ENCODE data around the gene CDK4.
A peak's percentile ranks its signal among the peaks of the same experiment; 100 is the strongest.

Gene CDK4

DNA sequence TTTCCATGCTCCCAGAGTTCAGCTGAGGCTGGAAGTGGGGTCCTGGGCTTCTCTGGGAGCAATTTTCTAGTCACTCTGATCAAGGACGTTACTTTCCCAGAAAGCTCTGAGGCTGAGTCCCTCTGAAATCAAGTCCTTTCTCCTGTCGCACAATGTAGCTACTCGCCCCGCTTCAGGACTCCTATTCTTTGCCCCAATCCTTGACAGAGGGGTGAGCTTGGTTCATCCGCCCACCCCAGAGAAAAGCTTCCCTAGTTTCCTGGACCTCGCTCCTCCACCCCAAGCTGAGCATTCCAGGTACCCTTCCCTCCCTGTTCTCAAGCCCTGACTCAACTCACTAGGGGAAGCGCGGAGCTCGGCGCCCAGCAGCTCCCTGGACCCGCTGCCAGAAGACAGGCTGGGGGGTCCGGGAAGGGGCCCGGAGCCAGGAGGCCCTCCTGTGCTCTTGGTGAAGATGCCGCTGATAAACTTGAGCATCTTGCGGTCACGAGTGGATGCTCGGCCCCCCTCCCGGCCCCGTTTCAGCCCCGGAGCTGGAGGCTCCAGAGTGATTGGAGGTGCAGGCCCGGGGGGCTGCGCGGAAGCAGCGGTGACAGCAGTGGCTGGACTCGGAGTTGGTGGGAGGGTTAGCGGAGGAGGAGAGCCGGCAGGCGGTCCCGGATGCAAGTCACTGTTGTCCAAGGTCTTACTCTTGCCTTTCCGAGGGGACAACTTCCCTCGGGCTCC, 15.2 kb downstream of the CDK4 start:
- no peak for DNase-seq

DNA sequence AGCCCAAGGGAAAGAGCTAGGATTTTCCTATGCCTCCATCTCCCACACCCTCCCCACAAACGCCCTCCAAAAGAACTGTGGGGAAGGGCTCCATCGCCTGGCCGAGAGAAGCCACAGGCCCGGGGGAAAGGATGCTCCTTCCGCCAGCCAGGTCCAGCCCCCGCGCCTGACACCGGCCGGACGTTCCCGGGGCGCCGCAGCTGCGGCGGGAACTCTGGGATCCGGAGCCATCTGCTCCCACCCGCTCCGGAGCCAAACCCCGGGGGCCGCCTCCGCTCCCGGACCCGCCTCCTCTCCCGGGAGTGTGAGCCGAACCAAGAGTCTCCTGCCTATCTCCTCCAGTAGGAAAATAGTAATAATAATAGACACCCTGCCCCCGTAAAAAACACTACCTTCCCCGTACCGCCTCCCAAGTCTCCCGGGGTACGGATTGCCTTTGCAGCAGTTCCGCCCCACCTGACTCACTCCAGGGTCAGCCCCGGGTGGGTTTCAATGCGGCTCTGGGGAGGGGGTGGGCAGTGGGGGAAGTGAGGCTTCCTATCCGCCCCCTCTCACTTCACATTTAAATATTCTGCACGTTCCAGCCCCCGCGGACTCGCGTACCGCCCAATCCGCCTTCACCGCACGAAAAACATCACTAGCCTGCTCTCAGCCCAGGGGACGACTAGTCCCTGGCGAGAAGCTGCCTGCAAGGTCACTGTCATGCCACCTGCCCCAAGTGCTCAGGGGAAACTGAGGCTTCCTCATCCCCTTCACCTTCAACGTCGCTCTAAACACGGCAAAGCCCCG, 16.0 kb downstream of the CDK4 start:
- DNase-seq = no peak

DNA sequence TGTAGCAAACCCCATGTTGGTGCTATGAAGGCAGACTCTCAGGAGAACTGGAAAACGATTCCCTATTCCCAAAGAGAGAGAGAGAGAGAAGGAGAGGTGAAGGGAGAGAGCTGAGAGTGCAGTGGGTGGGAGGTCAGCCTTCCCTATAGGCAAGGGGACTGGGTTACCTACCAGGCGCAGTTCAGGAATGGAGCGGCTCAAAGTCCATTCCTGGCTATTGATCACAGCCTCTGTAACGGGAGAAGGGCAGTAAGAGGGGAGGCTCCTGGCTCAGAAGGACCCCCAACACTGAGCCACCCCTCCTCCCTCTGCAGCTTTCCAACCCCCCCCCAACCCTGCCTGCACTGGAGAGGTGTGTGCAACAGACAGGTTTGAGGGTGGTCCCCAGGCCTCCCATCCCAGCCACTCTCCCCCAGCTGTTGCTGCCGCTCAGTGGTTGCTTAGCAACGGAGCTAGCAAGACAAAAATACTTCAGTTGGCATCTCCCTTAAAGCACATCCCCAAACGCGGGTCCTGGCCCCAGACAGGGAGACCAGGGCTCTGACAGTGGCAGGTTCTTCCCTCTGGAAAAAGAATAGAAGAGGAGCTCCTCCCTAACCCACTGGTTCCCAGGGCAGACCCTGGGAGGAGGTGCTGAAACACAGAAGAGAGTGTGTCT, 16.8 kb downstream of the CDK4 start:
- DNase-seq = peak; percentile 27

DNA sequence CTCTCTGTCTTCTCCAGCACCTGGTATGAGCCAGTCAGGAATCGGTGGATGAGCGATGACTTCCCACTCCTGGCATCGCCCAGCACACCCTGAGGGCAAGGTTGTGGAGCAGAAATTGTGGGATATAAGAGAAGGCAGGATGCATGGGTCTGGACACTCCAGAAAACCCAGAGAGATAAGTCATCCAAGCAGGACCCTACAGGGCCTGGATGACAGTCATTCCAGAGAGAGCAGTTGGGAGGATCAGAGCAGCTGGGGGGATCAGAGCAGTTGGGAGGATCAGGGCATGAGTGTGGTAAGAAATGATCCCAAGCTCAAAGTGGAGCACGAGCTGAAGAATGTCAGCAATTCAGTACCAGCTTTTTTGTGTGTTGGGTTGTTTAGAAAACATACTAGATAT, 17.5 kb downstream of the CDK4 start:
- DNase-seq = no peak

DNA sequence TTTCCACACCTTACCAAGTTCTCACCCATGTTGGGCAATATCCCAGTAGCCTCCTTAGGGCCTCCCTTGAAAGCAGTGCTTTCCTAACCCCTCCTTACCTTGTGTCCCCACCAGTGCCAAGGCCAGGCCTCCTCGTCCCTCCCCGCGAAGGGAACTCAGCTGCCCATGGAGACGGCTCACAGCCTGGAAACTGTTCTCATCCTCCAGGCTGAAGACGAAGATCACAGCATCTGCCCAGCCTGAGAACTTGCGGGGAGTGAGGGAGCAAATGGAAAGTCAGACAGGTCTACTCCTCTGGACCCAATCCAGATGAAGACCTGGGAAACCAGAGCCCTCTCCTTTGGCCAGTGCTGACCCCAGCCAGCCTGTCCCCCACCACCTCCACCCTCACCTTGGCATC, 18.2 kb downstream of the CDK4 start:
- DNase-seq = no peak

DNA sequence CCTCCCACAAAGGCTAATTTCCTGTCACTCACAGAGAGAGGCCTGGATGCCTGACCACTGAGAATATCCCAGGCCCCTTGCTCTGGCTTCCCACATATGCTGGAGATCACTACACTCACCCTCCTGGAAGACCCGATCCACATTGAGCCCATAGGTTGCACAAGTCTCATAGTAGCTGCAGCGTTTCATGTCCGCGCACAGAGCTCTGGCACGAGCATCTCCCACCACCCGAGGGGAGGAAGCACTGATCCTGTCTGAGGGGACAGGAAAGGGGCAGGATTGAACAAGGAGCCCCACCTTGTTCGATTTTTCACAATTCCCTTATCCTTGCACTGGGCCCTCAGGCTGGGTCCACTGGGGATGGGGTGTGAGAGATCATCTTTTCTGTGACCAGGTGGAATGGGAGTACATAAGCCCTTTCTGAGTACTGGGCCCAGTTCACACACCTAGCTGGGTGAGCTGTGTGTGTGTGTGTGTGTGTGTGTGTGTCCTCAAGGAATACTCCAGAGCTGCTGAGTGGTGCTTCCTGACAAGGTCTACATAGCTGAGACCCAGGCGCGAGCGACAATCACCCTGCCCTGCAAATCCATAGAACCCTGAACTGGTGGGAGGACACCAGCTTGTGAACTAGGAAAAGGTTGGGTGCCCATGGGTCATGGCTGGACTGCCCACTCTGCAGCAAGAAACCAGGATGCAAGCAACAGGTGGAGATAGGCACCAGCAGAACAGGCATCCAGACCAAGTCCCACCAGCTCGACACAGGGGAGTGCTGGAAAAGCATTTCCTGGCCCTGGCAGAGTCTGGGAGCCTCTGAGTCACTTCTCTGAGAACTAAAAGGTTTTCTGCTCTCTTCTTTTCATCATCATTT, 19.1 kb downstream of the CDK4 start:
- DNase-seq = no peak

DNA sequence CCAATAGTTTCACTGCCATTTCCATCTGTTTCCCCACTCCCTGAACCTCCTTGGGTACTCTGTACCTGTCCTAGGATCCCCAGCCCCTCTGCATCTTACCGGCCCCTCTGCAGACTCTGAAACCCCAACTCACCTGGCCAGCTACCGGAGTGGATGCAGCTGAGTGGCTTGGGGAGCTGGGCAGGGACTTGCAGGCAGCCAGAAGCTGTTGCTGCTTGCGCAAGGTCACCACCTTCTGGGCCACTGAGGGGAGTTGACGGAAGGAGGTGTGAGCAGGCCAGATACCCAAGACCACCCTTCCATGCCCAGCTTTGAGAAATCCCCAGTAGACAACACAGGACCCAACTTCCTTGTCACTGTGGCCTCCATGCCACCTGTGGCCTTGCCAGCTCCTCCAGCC, 19.8 kb downstream of the CDK4 start:
- no peak for DNase-seq

DNA sequence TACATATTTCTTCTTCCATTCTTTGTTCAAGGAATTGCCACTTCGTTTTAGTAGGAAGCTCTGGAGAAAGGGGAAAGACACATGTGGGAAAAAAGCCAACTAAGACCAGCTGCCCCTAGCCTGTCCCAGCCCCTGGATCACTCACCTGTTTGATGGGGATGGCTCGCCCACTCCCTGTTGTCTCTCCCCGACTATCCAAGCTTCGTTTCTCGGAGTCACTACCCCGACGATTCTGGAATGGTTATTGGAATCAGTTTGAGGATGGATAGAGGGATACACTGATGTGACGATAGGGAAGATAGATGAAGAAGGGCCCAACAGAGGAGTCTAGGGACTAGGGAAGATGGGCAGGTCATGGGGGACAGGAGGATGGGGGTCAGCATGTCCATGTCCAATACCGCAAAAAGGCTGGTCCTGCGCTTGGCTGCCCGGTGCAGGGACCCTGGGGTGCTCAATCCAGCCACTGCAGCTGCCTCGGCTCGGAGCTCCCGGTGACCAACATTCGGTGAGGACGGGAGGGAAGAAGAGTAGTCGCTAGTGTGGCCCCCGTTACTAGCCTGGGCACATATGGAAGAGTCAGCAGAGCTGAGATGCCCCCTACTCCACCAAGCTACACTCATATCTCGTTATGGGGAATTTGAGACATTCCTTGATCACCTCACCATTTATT, 20.6 kb downstream of the CDK4 start:
- DNase-seq = no peak

DNA sequence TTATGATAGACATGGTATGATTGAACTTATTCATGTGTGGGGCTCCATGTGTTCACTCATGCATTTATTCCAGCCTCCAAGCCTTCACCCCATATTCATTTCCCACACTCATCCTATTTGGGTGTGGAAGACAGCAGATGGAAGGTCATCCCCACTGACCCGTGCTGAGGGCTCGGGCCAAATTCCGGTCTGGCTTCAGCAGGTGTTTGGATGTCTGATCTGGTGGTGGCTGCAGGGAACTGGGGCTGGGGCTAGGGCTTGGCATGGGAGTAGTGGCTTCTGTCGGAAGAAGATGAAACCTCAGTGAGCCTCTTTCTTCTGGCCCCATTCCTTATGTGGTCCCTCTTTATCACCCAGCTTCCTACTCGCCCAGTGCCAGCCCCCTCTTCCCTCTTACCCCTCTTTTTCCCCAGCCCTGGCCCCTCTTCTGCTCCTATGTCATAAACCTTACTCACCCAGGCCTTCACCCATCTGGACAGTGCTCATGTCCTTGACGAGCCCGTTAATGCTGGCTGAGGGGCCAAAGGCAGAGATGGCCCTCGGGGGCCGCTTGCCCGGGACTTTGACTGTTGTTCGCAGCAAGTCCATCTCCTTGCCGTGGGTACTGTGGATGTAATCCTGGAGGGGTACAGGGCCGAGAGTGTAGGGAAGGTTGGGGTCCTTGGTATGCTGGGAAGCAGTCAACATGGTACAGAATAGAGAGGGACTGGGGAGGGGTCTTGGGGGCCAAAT, 21.6 kb downstream of the CDK4 start:
- no peak for DNase-seq

DNA sequence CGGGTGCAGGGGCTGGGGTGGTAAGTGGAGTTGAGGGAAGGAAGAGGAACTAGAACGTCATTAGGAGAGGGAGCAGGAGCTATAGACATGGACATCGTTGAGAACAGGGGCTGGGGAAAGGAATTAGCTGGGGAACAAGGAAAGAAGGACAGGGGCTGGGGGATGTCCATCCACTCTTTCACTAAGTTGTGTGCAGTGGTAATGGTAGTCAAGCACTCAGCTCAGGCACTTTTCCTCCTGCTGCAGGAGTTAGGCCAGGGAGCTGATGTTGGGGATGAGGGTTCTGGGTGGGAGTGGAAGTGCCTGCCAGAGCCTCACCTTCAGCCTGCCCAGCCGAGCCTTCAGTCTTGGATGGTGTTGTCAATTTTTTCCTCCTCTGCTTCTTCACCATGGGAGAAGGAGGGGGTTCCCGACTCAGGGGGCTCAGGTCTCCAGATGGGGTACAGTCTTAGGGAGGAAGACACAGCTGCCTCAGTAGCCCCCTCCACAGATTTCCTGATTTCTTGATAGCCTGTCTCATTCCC, 22.7 kb downstream of the CDK4 start:
- DNase-seq = no peak

DNA sequence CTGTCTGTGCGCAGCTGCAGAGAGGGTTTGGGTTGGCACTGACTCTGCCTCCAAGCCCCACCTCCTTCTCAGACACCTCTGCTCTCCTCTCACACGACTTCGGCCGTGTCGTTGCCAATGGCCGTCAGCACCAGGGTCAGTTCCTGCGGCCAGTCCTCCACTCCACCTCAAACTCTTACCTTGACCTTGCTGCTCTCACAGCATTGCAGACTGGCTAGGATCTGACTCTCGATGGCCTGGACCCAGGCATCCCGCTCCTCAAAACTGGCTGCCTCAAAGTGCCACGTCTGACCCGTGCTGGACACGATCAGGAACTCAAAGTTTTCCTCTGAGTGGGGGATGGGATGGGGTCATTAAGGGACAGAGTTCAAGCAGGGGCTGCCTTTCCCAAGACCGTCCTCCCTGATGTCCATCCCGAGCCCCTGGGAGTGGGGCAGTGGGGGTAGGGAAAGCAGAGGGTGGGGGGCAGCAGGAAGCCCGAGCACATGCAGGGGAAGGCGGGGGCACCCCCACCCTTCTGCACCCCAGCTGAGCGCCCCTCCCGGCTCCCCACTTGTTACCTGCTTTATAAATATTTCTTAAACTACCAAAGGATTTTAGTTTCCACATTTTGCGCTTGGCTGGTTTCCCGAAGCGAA, 24.2 kb downstream of the CDK4 start:
- no peak for DNase-seq

DNA sequence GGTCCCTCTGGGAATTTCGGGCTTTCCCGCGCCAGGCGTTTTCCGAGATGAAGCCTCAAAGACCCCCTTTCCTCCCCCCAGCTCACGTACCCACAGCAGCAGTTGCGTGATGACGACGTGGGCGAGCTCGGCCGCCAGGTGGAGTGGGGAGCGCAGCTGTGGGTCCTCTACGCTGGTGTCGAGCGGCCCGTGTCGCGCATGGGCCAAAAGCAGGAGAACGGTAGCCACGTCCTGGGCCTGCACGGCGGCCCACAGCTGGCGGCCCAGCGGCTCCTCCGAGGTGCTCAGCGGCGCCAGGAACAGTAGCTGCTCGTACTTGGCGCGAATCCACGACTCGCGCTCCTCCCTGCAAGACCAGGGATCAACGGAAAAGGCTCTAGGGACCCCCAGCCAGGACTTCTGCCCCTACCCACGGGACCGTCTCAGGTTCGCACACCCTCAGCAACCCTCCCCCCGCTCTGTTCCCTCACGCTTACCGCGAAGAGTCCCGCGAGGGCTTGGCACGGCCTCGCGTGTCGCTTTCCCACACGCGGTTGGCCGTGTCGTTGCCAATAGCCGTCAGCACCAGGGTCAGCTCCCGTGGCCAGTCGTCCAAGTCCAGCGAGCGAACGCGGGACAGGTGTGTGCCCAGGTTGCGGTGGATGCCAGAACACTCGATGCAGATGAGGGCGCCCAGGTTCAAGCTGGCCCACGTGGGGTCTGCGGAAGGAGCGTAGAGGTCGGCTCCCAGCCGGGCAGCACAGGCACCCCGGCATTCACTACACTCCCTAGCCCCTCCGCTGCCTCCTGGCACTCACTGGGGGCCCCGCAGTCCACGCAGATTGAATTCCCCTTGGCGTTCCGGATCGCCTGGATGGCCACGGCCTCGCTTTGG, 25.0 kb downstream of the CDK4 start:
- no peak for DNase-seq

DNA sequence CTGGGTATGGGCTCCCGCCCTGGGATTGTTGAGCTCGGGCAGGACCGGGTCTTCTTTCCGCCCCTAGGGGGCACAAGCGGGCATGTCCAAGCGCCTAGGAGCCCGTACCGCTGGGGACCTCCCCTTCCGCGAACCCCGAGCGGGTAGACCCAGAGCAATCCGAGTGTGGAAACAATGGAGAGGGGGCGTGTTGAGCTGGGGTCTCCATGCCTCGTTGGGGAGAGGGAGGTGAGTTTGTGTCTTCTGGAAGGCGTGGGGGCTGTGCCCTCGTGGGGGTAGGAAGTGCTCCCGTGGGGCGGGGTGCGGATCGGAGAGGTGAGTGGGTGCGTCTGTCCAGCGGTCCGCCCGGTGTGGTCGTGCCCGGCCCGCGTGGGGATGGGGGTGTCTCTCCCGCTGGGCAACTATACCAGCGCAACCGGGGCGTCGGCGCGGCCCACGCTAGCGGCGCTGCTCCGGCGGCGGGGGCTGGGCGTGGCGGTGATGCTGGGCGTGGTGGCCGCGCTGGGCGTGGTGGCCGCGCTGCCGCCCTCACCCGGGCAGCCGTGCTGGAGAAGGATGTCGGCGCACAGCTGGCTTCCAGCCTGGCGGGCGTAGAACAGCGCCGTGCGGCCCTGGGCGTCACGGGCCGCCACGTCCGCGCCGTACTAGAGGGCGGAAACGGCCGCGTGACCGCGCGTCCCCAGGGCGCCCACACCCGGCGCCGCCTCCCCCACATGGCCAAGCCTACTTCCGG, 25.8 kb downstream of the CDK4 start:
- DNase-seq = peak; percentile 82

DNA sequence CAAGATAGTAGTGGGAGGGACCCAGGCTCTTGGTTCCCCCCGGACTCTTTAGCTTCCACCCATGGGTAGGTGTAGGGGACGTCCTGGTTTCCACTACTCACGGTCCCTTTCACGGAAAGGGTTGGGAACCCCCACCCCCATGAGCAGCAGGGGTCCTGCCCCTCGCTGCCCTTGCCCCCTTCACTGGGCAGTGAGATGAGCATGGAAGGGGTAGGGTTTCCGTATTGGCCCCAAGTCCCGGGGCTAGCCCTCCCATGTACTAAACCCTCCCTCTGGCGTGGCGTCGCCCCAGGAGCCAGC, 26.3 kb downstream of the CDK4 start:
- DNase-seq = no peak

DNA sequence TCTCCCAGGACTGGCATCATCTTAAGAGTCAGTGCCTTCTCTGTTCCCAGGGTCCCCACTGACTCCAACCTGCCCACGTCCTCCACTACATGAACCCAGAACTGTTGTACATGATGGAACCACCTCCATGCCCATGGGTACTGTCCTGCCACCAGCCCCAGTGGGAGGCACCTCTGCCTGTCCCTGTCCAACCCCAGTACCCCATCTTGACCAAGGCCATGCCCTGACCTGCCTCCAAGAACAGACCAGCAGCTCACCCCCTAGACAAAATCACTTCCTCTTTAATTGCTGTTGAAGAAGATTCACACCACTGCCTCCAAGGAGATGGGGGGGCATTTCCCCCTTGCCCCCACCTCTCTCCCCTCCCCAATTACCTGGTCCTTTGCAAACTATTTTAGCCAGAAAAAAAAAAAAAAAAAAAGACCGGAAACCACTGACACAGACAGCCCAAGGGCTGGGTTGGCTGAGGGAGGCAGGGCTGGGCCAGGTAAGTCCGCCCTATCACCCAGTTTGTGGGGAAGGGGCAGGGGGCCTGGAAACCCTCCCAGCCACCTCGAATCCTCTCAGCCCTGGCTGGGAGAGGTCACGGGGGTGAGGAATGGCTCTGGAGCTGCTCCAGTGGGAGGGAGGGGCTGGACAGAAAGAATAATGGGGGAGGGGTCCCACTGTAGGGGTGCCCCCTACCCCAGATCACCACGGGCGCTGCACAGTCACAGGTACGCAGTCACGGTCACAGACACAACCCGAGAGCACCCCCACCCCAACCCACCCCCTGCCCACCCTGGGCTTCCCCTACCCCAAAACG, 27.0 kb downstream of the CDK4 start:
- DNase-seq = no peak

DNA sequence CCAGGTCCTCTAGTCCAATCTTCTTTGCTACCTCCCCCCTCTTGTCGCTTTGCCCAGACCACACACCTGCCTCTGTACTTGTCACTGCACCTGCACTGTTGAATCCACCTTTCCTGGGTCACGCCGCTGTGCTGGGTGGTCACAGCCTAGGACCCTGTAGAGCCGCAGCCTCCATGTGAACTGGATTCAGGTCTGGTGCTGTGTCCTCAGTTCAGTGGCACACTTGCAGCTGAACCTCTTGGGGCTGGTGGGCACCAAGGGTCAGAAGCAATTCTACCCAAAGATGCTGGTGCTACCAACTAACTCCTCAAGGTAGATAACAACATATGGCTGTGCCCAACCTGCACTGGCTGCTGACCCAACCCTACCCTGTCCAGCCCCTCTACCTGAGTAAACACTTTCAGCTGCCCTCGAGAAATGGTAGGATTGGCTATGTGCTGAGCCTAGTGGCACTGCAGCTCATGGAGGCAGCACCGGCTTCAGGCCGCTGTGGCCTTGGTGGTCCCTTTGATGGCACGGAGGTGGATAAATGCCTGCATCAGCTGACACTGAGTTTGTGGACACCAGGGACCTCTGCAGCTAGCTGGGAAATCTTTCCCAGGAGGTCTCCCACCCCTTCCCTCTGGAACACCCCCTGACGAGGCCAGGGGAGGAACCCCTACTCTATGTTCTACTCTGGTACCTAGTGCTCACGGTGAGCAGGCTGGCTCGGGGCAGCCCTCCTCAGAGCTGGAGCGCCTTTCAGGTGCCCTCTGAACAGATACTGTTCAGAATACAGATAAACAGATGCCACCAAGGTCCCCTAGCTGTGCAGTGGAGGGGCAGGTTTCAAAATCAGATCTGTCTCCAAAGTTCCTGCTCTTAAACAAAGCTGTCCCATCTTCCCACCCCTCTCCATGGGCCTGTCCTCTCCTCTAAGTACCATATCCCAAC, 27.8 kb downstream of the CDK4 start:
- no peak for DNase-seq

DNA sequence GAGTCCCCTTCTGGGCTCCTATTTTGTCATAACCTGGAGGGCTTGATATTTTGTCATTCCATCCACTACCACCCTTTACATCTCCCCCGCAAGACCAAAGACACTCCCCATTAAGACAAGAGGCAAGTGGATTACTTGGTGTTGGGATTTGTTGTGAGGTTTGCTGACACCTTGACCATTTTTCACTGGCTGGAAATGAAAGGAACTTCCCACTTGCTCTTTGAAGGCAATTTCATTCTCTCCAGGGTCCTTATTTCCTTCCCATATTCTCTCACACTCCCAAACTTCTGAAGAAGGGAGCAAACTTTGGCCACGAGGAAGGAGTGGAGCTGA, 28.5 kb downstream of the CDK4 start:
- DNase-seq = no peak

All from NCI-H2107 (cell line).